MM.1S (cell line): ENCODE data around the gene LAMA3.

Experiments used
- DNase-seq: peaks from one replicate; pipeline ENCODE4 v3.0.0-alpha.2; 2015
- H2AFZ ChIP-seq: fragments of 300-600 bp; sonication (generic); 2 replicates; pipeline ENCODE4 v1.6.0; 2016; ENCODE audit warnings: antibody characterized with exemption, low read length
- H3F3A ChIP-seq: fragments of 300-600 bp; sonication (generic); 2 replicates; pipeline ENCODE4 v1.6.1; 2016; ENCODE audit warnings: mild to moderate bottlenecking, antibody characterized with exemption, low read length, moderate library complexity, mixed read lengths; ENCODE audit not compliant: insufficient read depth
- H3K27ac ChIP-seq: fragments of 300-600 bp; sonication (generic); 2 replicates; pipeline ENCODE4 v1.5.1; 2016; ENCODE audit warnings: mild to moderate bottlenecking, low read length
- H3K27me3 ChIP-seq: fragments of 300-600 bp; sonication (generic); replicated peaks from 2 replicates; pipeline ENCODE4 v1.6.0; 2016; ENCODE audit warnings: low read length; ENCODE audit not compliant: insufficient read depth
- H3K36me3 ChIP-seq: fragments of 300-600 bp; sonication (generic); replicated peaks from 2 replicates; pipeline ENCODE4 v1.6.1; 2016; ENCODE audit warnings: mild to moderate bottlenecking, low read length, mixed read lengths; ENCODE audit not compliant: insufficient read depth
- H3K4me1 ChIP-seq: fragments of 300-600 bp; sonication (generic); 2 replicates; pipeline ENCODE4 v1.6.1; 2016; ENCODE audit warnings: low read length, mixed read lengths
- H3K4me2 ChIP-seq: fragments of 300-600 bp; sonication (generic); 2 replicates; pipeline ENCODE4 v1.6.0; 2016; ENCODE audit warnings: low read depth, low read length
- H3K4me3 ChIP-seq: fragments of 300-600 bp; sonication (generic); 2 replicates; pipeline ENCODE4 v1.5.1; 2016; ENCODE audit warnings: low read length, mixed read lengths
- H3K79me2 ChIP-seq: fragments of 300-600 bp; sonication (generic); 2 replicates; pipeline ENCODE4 v1.6.1; 2016; ENCODE audit warnings: mixed run types, low read length, mixed read lengths
- H3K9ac ChIP-seq: fragments of 300-600 bp; sonication (generic); 2 replicates; pipeline ENCODE4 v1.6.1; 2016; ENCODE audit warnings: low read length, mixed read lengths
- H3K9me2 ChIP-seq: fragments of 300-600 bp; sonication (generic); replicated peaks from 2 replicates; pipeline ENCODE4 v1.6.1; 2016; ENCODE audit warnings: mild to moderate bottlenecking, low read length, mixed read lengths; ENCODE audit not compliant: insufficient read depth
- H3K9me3 ChIP-seq: fragments of 300-600 bp; sonication (generic); replicated peaks from 2 replicates; pipeline ENCODE4 v1.6.1; 2016; ENCODE audit warnings: mild to moderate bottlenecking, low read length, mixed read lengths; ENCODE audit not compliant: insufficient read depth
- H4K20me1 ChIP-seq: fragments of 300-600 bp; sonication (generic); 2 replicates; pipeline ENCODE4 v1.6.1; 2016; ENCODE audit warnings: mild to moderate bottlenecking, low read length, moderate library complexity, mixed read lengths; ENCODE audit not compliant: insufficient read depth
- CTCF ChIP-seq: fragments of 300-600 bp; sonication (generic); IDR thresholded peaks from 2 replicates; pipeline ENCODE4 v1.5.1; 2016; ENCODE audit warnings: antibody characterized with exemption, low read length, mixed read lengths
- EZH2 ChIP-seq: fragments of 300-600 bp; sonication (generic); optimal IDR thresholded peaks from 2 replicates; pipeline ENCODE3; 2017; ENCODE audit warnings: low read depth, mild to moderate bottlenecking, antibody characterized with exemption, low read length, mixed read lengths
- EZH2phosphoT487 ChIP-seq: fragments of 300-600 bp; sonication (generic); IDR thresholded peaks from 2 replicates; pipeline ENCODE4 v1.6.1; 2018; ENCODE audit warnings: antibody characterized with exemption, low read length

LAMA3 gene

GRCh38 chr18:23827681-23828080 is 138.4 kb downstream of the LAMA3 start:
- Histone ChIP-seq H3K4me3 (no peak overlapping the region), H3F3A (no peaks in the 10 kb centered on the region), H2AFZ (no peak overlapping the region), H3K9ac (no peak overlapping the region), H3K79me2 (no peaks in the 10 kb centered on the region), H3K4me2 (no peak overlapping the region), H3K9me2 (no peaks in the 10 kb centered on the region), H3K27me3 (no peaks in the 10 kb centered on the region), H3K9me3 (no peaks in the 10 kb centered on the region), H3K4me1 (no peaks in the 10 kb centered on the region), H4K20me1 (no peaks in the 10 kb centered on the region), H3K27ac (no peak overlapping the region), H3K36me3 (no peaks in the 10 kb centered on the region)
- no peak for DNase-seq
- no peak for TF ChIP-seq CTCF
- TF ChIP-seq EZH2phosphoT487 = no peak
- no peak for TF ChIP-seq EZH2

GRCh38 chr18:23828426-23828825 is 139.2 kb downstream of the LAMA3 start:
- no peak overlapping the region for H3K9ac ChIP-seq
- no peaks in the 10 kb centered on the region for H3K9me3 ChIP-seq
- no peaks in the 10 kb centered on the region for H3K36me3 ChIP-seq
- H3K4me2 ChIP-seq = no peak overlapping the region
- H4K20me1 ChIP-seq = no peaks in the 10 kb centered on the region
- no peak for TF ChIP-seq EZH2
- no peak for TF ChIP-seq CTCF
- TF ChIP-seq EZH2phosphoT487 = no peak
- H3K9me2 ChIP-seq = no peaks in the 10 kb centered on the region
- no peak overlapping the region for H2AFZ ChIP-seq
- DNase-seq = no peak
- H3F3A ChIP-seq = no peaks in the 10 kb centered on the region
- no peak overlapping the region for H3K27ac ChIP-seq
- no peaks in the 10 kb centered on the region for H3K79me2 ChIP-seq
- H3K4me1 ChIP-seq = no peaks in the 10 kb centered on the region
- no peaks in the 10 kb centered on the region for H3K27me3 ChIP-seq
- H3K4me3 ChIP-seq = no peak overlapping the region

DNA sequence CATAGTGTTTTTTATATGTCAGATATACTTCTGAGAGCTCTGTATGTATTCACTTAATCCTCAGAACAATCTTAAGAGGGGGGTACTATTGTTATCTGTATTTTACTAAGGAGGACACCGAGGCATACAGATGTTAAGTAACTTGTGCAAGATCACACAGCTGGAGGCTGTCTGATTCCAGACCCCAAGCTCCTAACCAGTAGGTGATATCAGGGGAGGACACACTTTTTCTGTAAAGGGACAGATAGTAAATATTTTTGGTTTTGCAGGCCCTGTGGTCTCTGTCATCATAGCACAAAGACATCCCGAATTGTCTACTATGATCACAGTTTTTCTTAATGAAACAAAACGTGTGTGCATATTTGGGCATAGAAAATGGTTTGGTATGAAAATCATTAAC is 143.7 kb downstream of the LAMA3 start:
- Histone ChIP-seq H3K4me2 (no peak overlapping the region), H3K27me3 (no peaks in the 10 kb centered on the region), H3K4me1 (no peaks in the 10 kb centered on the region), H3K9ac (no peak overlapping the region), H3K9me2 (no peaks in the 10 kb centered on the region), H3K79me2 (no peaks in the 10 kb centered on the region), H3K36me3 (no peaks in the 10 kb centered on the region), H3K27ac (no peak overlapping the region), H4K20me1 (no peaks in the 10 kb centered on the region), H3K4me3 (no peak overlapping the region), H3F3A (no peaks in the 10 kb centered on the region), H2AFZ (no peak overlapping the region), H3K9me3 (no peaks in the 10 kb centered on the region)
- no peak for DNase-seq
- no peak for TF ChIP-seq CTCF

DNA sequence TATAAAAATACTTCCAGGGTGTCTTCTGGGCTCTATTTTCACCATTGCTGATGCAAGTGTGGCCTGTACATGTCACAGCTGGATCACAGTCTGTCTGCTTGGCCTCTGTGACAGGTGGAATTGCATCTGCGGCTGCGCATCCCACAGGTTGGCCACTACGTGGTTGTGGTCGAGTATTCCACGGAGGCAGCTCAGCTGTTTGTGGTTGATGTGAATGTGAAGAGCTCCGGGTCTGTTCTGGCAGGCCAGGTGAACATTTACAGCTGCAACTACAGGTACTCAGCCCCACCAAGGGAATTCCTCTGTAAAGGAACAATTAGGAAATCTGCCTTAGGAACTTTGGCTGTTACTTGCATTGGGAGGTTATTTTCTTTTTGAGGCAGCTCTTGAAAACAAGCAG is 144.5 kb downstream of the LAMA3 start:
- Histone ChIP-seq H3K9me2 (no peaks in the 10 kb centered on the region), H3K9ac (no peak overlapping the region), H3K4me2 (no peak overlapping the region), H3K36me3 (no peaks in the 10 kb centered on the region), H3K4me3 (no peak overlapping the region), H3K27me3 (no peaks in the 10 kb centered on the region), H3K4me1 (no peaks in the 10 kb centered on the region), H3K9me3 (no peaks in the 10 kb centered on the region), H4K20me1 (no peaks in the 10 kb centered on the region), H3K27ac (no peak overlapping the region), H3F3A (no peaks in the 10 kb centered on the region), H3K79me2 (no peaks in the 10 kb centered on the region), H2AFZ (no peak overlapping the region)
- DNase-seq = no peak
- TF ChIP-seq EZH2phosphoT487 = no peak
- TF ChIP-seq EZH2 = no peak
- TF ChIP-seq CTCF = no peak
